ENCODE data around the gene BTAF1.

- TF ChIP-seq, protein P1, sequence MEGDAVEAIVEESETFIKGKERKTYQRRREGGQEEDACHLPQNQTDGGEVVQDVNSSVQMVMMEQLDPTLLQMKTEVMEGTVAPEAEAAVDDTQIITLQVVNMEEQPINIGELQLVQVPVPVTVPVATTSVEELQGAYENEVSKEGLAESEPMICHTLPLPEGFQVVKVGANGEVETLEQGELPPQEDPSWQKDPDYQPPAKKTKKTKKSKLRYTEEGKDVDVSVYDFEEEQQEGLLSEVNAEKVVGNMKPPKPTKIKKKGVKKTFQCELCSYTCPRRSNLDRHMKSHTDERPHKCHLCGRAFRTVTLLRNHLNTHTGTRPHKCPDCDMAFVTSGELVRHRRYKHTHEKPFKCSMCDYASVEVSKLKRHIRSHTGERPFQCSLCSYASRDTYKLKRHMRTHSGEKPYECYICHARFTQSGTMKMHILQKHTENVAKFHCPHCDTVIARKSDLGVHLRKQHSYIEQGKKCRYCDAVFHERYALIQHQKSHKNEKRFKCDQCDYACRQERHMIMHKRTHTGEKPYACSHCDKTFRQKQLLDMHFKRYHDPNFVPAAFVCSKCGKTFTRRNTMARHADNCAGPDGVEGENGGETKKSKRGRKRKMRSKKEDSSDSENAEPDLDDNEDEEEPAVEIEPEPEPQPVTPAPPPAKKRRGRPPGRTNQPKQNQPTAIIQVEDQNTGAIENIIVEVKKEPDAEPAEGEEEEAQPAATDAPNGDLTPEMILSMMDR (IDR thresholded peaks at IDR 0.05) = no peak
- TF ChIP-seq POLR2A (IDR thresholded peaks at IDR 0.05) (no peak), EP300 (IDR thresholded peaks at IDR 0.05) (no peak), POLR2AphosphoS5 (IDR thresholded peaks at IDR 0.05) (no peak)
Observed at GRCh38 chr10:91939653-91940052, 16.1 kb downstream of the BTAF1 start.
